ENCODE data around the gene RABGAP1L. TPM values are rescaled to one million over a fixed set of nuclear protein-coding genes. Genes with fewer than 3 reads are reported as not detected.

Gene RABGAP1L
- total and polyA plus RNA-seq, 2 donors (not counting 3 experiments of a cell fraction or from before 2014, with no cell fraction given) = 6.4 to 22.2 TPM

DNA sequence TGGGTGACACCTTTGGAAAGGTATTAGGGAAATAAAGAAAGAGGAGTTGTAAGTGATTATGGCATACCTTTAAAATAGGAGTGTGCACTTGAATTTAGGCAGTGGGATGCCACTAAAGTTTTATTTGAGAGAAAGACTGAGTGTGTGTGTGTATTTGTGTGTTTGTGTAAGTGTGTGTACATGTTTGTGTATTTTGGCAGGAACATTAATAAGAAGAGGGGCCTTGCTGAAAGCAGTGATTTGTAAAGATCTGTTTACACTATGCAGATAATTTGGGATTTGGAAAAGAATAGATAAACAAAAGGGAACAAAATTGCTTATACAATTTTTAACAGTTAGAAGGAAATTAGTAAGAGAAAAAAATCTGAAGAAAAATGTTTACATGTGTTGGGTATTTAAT, 409.2 kb downstream of the RABGAP1L start:
- Histone ChIP-seq H3K36me3 (ENCODE audit: control insufficient read depth in 2 of 2, extremely low read depth in 1 of 2, insufficient read depth in 2 of 2, low read length in 2 of 2) (no peaks in the 10 kb centered on the region), H3K9me1 (replicated peaks; ENCODE audit: control insufficient read depth, extremely low read depth, insufficient read depth, low read length) (no peaks in the 10 kb centered on the region), H3K79me2 (ENCODE audit: control insufficient read depth, insufficient read depth, low read length) (no peaks in the 10 kb centered on the region), H2AFZ (ENCODE audit: low read depth, low read length) (no peak overlapping the region), H3K4me3 (replicated peaks in 1 of 3; ENCODE audit: insufficient read depth in 1 of 3, low read depth in 1 of 3, low read length in 3 of 3) (no peak overlapping the region), H3K4me2 (ENCODE audit: insufficient read depth, low read length) (no peak overlapping the region), H3K9me3 (replicated peaks; ENCODE audit: control insufficient read depth, insufficient read depth, low read length) (no peaks in the 10 kb centered on the region), H3K27me3 (ENCODE audit: control insufficient read depth in 2 of 2, insufficient read depth in 2 of 2, low read length in 2 of 2) (no peaks in the 10 kb centered on the region), H3K9ac (replicated peaks; ENCODE audit: extremely low read depth, insufficient read depth, low read length) (no peak overlapping the region), H4K20me1 (replicated peaks; ENCODE audit: control insufficient read depth, extremely low read depth, insufficient read depth, low read length) (no peaks in the 10 kb centered on the region), H3K27ac (ENCODE audit: insufficient read depth, low read depth, low read length) (no peak overlapping the region), H3K4me1 (ENCODE audit: control insufficient read depth, extremely low read depth, insufficient read depth, low read length) (no peaks in the 10 kb centered on the region)
- ChIA-PET CTCF (interaction anchor here (1.0 kb wide), 1 partner anchor 306 kb away, joined by 3 read pairs; no protein-coding TSS in a partner anchor), POLR2A (no interaction called here)
- peak; percentile 21 for FAIRE-seq
- intact Hi-C loops (cut with micrococcal nuclease) (no loop called here), dilution Hi-C loops (cut with MboI; ENCODE audit: extremely low pct_ligation_motif_present, low sequenced_read_pairs) (no loop called here)
- no peak for DNase-seq (ENCODE audit: low read depth, low spot score)
- no TSS peak for BruUV-seq (replicated peaks)
- TF ChIP-seq POLR2A (IDR thresholded peaks at IDR 0.05; ENCODE audit: low read depth, low read length) = no peak
- no peak for TF ChIP-seq FOS (IDR thresholded peaks at IDR 0.05; ENCODE audit: borderline replicate concordance, insufficient read depth, low read length)
- no peak for TF ChIP-seq MYC (IDR thresholded peaks at IDR 0.05; ENCODE audit: low read depth, low read length)
- no peak for TF ChIP-seq POLR2AphosphoS5 (IDR thresholded peaks at IDR 0.05; ENCODE audit: insufficient read depth, low read depth, low read length)
- TF ChIP-seq MAX (IDR thresholded peaks at IDR 0.05; ENCODE audit: insufficient read depth, insufficient read length) = no peak

DNA sequence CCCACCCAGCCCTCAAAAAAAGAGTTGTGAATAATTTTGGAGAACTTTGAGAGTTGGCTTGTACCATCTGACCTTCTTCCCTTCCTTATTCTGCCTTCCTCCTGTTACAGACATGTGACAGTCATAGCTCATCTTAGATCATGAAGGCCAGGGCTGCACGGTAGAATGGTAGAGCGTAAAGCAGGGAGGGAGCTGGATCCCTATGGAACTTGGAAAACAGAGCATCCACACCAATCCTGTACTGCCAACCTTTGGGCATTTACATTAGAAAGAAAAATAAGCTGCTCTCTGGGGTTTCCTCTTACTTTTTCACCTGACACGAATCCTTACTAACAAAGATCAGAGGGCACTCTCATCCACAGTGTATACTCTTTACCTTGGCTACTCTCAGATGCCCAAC, 409.9 kb downstream of the RABGAP1L start:
- Histone ChIP-seq H3K9me3 (replicated peaks; ENCODE audit: control insufficient read depth, insufficient read depth, low read length) (no peaks in the 10 kb centered on the region), H2AFZ (ENCODE audit: low read depth, low read length) (no peak overlapping the region), H3K4me3 (replicated peaks in 1 of 3; ENCODE audit: insufficient read depth in 1 of 3, low read depth in 1 of 3, low read length in 3 of 3) (no peak overlapping the region), H3K9me1 (replicated peaks; ENCODE audit: control insufficient read depth, extremely low read depth, insufficient read depth, low read length) (no peaks in the 10 kb centered on the region), H3K9ac (replicated peaks; ENCODE audit: extremely low read depth, insufficient read depth, low read length) (no peak overlapping the region), H3K4me1 (ENCODE audit: control insufficient read depth, extremely low read depth, insufficient read depth, low read length) (no peaks in the 10 kb centered on the region), H3K79me2 (ENCODE audit: control insufficient read depth, insufficient read depth, low read length) (no peaks in the 10 kb centered on the region), H3K27me3 (ENCODE audit: control insufficient read depth in 2 of 2, insufficient read depth in 2 of 2, low read length in 2 of 2) (no peaks in the 10 kb centered on the region), H3K36me3 (ENCODE audit: control insufficient read depth in 2 of 2, extremely low read depth in 1 of 2, insufficient read depth in 2 of 2, low read length in 2 of 2) (no peaks in the 10 kb centered on the region), H4K20me1 (replicated peaks; ENCODE audit: control insufficient read depth, extremely low read depth, insufficient read depth, low read length) (no peaks in the 10 kb centered on the region), H3K4me2 (ENCODE audit: insufficient read depth, low read length) (no peak overlapping the region), H3K27ac (ENCODE audit: insufficient read depth, low read depth, low read length) (no peak overlapping the region)
- dilution Hi-C loops (cut with MboI; ENCODE audit: extremely low pct_ligation_motif_present, low sequenced_read_pairs) (no loop called here), intact Hi-C loops (cut with micrococcal nuclease) (no loop called here)
- POLR2A ChIA-PET = no interaction called here
- no TSS peak for BruUV-seq (replicated peaks)
- CTCF ChIA-PET = interaction anchor here (1.0 to 1.1 kb wide), 2 partner anchors 13 to 307 kb away, joined by 3 read pairs; no protein-coding TSS in a partner anchor
- DNase-seq (ENCODE audit: low read depth, low spot score) = no peak
- TF ChIP-seq MYC (IDR thresholded peaks at IDR 0.05; ENCODE audit: low read depth, low read length) (no peak), GATA2 (IDR thresholded peaks at IDR 0.05; ENCODE audit: insufficient read depth, insufficient read length, low read depth, low read length) (no peak), EZH2 (IDR thresholded peaks at IDR 0.05; ENCODE audit: borderline replicate concordance, low read depth, low read length, severe bottlenecking) (no peak), FOS (IDR thresholded peaks at IDR 0.05; ENCODE audit: borderline replicate concordance, insufficient read depth, low read length) (no peak)
- TF ChIP-seq, protein P1, sequence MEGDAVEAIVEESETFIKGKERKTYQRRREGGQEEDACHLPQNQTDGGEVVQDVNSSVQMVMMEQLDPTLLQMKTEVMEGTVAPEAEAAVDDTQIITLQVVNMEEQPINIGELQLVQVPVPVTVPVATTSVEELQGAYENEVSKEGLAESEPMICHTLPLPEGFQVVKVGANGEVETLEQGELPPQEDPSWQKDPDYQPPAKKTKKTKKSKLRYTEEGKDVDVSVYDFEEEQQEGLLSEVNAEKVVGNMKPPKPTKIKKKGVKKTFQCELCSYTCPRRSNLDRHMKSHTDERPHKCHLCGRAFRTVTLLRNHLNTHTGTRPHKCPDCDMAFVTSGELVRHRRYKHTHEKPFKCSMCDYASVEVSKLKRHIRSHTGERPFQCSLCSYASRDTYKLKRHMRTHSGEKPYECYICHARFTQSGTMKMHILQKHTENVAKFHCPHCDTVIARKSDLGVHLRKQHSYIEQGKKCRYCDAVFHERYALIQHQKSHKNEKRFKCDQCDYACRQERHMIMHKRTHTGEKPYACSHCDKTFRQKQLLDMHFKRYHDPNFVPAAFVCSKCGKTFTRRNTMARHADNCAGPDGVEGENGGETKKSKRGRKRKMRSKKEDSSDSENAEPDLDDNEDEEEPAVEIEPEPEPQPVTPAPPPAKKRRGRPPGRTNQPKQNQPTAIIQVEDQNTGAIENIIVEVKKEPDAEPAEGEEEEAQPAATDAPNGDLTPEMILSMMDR (IDR thresholded peaks at IDR 0.05; ENCODE audit: extremely low read depth in 1 of 2, insufficient read depth in 1 of 2, low read depth in 1 of 2, low read length in 2 of 2) = no peak
- FAIRE-seq = no peak

Data from endothelial cell of umbilical vein (primary cell).